Large intestine (tissue), 3 donors: Measurements from ENCODE around the gene MARK3. TPM values are rescaled to one million over a fixed set of nuclear protein-coding genes. Genes with fewer than 3 reads are reported as not detected.

Source experiments
- DNase-seq, 2 donors: peaks; one replicate each; pipeline versions ENCODE4 v3.0.0 to v3.0.0-alpha.2; 2013
- H3K27ac ChIP-seq: one replicate; pipeline ENCODE4 v1.5.1; 2013; ENCODE audit warnings: low read length
- H3K27me3 ChIP-seq: 2 replicates; pipeline ENCODE4 v1.6.1; 2013; ENCODE audit warnings: low read length; ENCODE audit not compliant: control insufficient read depth, insufficient read depth
- H3K36me3 ChIP-seq: 2 replicates; pipeline ENCODE4 v1.6.1; 2013; ENCODE audit warnings: low read length; ENCODE audit not compliant: control insufficient read depth, insufficient read depth
- H3K4me1 ChIP-seq: one replicate; pipeline ENCODE4 v1.6.1; 2013; ENCODE audit warnings: low read length; ENCODE audit not compliant: control insufficient read depth, insufficient read depth
- H3K4me3 ChIP-seq: one replicate; pipeline ENCODE4 v1.5.1; 2013; ENCODE audit warnings: low read length
- H3K9me3 ChIP-seq: one replicate; pipeline ENCODE4 v1.6.1; 2013; ENCODE audit warnings: mild to moderate bottlenecking, low read depth, low read length, moderate library complexity; ENCODE audit not compliant: control insufficient read depth
- WGBS: methylation state at CpG from one replicate; pipeline ENCODE4 v1.1.5; 2013; ENCODE audit warnings: low lambda C conversion rate; ENCODE audit not compliant: insufficient coverage; 5-methylcytosine and 5-hydroxymethylcytosine counted together
- polyA plus RNA-seq: library from polyadenylated mRNA; unstranded; fragments of 120-200 nt; gene quantifications from one replicate; pipeline ENCODE4 v1.2.1, GENCODE V29; 2013

The MARK3 gene
- polyA plus RNA-seq, 1 donor, result 66.0 TPM

DNA sequence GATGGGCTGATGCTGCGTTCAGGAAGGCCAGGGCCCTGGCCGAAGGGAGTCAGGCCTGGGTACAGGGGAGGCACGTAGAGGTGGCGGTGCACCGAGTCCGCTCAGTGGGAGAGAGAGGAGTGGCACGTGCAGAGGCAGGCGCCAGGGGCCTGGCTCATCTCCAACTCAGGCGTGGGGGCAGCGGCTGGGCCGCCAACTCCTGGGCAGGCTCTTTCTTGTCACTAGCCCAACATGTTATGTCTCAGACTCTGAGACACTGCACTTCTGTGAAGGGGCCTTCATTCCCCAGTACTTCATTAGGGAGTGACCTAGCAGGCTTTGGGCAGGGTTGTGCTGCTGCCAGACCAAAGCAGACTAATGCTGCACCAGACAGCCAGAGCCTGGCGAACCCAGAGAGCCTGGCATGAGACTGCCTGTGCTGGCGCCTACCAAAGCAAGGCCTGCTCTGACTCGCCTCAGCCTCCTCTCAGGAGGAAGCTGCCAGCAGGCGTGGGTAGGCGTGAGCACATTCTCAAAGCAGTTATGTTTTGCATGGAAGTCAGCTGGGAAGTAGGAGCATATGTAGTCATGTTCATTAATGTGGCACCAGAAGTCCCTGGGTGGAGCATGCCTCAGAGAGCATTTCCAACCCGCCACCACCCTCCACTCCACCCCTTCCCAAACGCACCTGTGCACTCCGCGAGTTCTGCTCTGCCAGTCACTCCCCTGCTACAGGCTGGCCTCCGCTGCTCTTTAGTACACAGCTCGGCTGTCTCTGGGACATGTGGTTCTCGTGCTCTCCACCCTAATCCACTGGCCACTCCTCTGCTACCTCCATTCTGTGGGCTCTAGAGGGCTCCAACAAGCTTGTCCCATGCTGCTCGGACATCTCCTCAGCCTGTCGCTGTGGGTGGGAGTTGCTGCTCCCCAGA, 127.7 kb downstream of the MARK3 start:
- peaks cover 26% of the 10 kb centered on the region for H3K36me3 ChIP-seq
- WGBS, result no CpG with 5 or more reads among the region's 25 CpGs
- peak overlapping the region; percentile 38 for H3K27ac ChIP-seq
- H3K27me3 ChIP-seq, result no peaks in the 10 kb centered on the region
- H3K4me3 ChIP-seq, result no peak overlapping the region
- no peak for DNase-seq
- H3K9me3 ChIP-seq, result no peaks in the 10 kb centered on the region
- no peaks in the 10 kb centered on the region for H3K4me1 ChIP-seq

DNA sequence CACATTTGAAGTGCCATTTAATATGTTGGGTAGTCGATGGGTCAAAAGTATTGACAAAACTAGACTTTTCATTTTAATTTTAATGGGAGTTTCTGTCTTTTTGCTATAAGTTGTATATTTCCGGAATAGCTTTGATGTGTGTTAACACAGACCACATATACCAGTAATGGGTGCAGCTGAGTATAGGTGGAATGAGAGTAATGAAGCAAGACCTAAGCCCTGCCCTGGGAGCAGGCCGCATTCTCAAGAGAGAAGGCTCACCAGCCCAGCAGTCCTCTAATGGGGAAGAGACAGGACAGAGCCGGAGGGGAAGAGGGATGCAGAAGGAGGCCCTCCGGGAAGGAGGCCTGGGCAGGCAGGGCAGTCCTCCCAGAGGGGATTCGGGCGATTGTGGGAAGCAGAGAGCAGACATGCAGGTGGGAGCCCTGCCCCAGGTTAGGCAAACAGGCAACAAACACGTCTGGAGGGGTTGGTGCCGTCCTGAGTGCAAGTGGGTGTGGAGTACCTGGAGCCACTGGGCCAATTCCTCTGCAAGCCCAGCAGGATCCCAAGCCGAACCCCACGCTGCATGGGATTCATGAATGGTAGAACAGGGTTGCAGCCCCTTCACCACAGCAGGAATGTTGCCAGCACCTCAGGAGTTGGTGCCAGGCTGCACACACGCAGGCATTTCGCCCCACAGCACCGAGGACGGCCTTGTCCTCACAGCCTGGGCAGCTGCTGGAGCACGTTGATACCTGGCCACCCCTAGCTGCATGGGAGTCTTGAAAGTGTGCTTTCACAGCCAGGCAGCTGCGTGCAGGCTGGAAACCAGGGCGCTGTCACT, 129.6 kb downstream of the MARK3 start:
- no peak overlapping the region for H3K4me3 ChIP-seq
- no peak for DNase-seq
- no peaks in the 10 kb centered on the region for H3K9me3 ChIP-seq
- WGBS, result no CpG with 5 or more reads among the region's 18 CpGs
- H3K4me1 ChIP-seq, result peaks cover 5% of the 10 kb centered on the region
- peaks cover 25% of the 10 kb centered on the region for H3K36me3 ChIP-seq
- no peak overlapping the region for H3K27ac ChIP-seq
- no peaks in the 10 kb centered on the region for H3K27me3 ChIP-seq

DNA sequence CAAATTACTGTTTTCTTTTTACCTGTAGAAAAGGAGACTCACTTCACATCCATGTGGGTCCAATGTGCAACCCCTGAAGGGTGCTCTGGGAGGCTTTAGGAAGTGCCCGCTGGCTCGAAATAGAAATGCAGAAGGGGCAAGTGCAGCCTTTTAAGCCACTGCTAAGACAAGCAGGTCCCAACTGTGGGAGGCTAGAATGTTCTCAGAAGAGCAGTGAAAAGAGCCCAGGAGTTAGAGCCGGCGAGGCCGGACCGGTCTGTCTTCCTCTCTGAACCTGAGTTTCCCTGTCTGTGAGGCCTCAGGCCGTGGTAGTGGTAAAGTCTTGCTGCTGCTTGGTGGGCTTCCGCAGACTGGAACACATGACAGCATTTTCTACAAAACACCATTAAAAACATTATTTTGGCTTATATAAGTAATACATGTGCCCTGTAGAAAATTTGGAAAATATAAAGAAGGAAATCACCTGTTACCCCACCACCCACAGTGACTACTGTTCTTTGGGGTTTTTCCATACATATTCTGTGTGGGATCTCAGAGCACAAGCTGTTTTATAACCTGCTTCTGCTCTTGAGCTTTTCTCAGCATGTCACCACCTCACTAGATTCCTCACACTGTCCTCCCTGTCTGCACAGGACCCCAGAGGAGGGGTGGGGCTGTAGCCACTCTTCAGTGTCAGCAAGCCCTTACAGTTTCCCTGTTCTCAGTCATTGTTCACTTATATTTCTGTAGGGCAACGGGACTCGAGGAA, 131.4 kb downstream of the MARK3 start:
- Histone ChIP-seq H3K4me1 (peaks cover 15% of the 10 kb centered on the region), H3K27ac (no peak overlapping the region), H3K9me3 (no peaks in the 10 kb centered on the region), H3K4me3 (no peak overlapping the region), H3K27me3 (no peaks in the 10 kb centered on the region), H3K36me3 (peaks cover 21% of the 10 kb centered on the region)
- no CpG with 5 or more reads among the region's 10 CpGs for WGBS
- DNase-seq, result no peak

DNA sequence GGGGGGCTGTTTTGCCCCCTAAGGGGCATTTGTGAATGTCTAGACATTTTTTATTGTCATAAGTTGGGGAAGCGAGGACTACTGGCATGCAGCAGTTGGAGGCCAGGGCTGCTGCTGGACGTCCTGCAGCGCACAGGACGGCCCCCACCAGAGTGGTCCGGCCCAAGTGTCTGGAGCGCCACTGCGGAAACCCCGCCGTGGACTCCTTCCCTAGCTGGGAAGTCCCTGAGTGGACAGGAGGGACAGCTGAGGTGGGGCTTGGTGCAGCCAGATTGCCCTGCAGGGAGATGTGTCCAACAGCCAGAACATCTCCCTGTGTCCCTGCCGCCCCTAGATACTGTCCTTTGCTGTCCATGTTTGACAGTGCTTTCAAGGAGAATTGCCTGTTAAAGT, 132.0 kb downstream of the MARK3 start:
- no peaks in the 10 kb centered on the region for H3K9me3 ChIP-seq
- H3K4me1 ChIP-seq, result peaks cover 15% of the 10 kb centered on the region
- no peak for DNase-seq
- no CpG with 5 or more reads among the region's 10 CpGs for WGBS
- H3K27ac ChIP-seq, result no peak overlapping the region
- H3K4me3 ChIP-seq, result no peak overlapping the region
- H3K36me3 ChIP-seq, result peaks cover 21% of the 10 kb centered on the region
- H3K27me3 ChIP-seq, result no peaks in the 10 kb centered on the region

DNA sequence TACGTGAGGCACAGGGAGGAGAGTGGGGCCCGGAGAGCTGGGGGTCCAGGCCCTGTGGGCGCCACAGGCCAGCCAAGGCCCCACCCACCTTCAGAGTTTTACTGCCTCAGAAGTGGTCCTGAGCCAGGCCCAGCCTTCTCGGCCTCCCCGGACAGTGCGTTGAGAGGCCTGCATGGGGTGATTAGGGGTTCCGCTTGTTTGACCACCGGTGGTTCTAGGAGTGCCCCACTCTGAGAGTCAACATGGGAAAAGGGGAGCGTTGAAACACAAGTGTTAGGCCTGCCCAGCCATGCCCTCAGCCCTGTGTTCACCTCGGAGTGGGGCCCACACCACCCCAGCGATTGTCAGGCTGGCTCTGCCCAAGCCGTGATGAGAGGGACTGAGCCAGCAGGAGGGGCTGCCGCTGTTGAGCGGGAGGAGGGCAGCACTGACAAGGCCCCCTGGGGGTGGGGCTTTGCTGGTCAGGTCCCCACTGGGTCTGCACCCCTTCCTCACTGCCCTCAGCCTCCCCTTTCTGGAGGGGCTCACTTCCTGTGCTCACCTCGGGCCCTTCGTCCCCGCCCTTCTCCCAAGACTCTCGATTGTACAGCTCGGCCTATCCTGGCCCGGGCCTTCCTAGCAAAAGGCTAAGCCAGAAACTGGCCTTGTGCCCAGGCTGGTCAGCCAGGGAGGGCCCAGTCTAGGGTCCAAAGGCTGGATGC, 132.7 kb downstream of the MARK3 start:
- DNase-seq, result no peak
- Histone ChIP-seq H3K4me3 (no peak overlapping the region), H3K36me3 (peaks cover 18% of the 10 kb centered on the region), H3K27me3 (no peaks in the 10 kb centered on the region), H3K27ac (no peak overlapping the region), H3K4me1 (peaks cover 15% of the 10 kb centered on the region), H3K9me3 (no peaks in the 10 kb centered on the region)
- no CpG with 5 or more reads among the region's 20 CpGs for WGBS

DNA sequence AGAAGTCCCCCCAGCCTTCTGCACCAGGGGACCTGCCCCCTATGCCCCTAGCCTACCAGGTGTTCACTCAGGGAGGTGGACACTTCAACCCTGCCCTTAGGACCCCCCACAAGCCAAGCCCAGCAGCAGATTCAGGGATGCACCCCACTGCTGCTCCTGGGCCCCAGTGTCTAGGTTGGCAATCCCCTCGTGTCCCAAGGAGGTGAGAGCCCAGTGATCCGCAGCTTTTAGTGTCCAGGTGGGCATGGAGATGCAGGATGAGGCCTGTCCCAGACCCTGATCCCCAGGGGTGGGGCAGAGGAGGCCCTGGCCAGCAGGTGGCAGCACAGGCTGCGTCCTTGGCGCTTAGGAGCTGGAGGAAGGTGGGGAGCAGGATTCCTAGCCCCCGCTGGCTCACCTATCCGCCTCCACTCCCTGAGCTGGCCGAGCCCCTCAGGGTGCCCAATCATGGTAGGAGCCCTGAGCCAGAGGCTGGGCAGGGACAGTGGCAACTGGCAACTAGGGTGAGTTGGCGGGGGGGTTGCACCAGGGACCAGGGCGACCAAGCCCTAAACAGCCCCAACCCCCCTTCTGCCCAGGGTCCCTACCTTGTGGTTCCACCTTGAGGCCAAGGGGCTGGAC, 133.3 kb downstream of the MARK3 start:
- Histone ChIP-seq H3K9me3 (no peaks in the 10 kb centered on the region), H3K27ac (no peak overlapping the region), H3K36me3 (peaks cover 18% of the 10 kb centered on the region), H3K4me3 (no peak overlapping the region), H3K27me3 (peaks cover 2% of the 10 kb centered on the region), H3K4me1 (peaks cover 15% of the 10 kb centered on the region)
- peak in 1 of 2 donors; percentile 37 for DNase-seq
- no CpG with 5 or more reads among the region's 9 CpGs for WGBS

DNA sequence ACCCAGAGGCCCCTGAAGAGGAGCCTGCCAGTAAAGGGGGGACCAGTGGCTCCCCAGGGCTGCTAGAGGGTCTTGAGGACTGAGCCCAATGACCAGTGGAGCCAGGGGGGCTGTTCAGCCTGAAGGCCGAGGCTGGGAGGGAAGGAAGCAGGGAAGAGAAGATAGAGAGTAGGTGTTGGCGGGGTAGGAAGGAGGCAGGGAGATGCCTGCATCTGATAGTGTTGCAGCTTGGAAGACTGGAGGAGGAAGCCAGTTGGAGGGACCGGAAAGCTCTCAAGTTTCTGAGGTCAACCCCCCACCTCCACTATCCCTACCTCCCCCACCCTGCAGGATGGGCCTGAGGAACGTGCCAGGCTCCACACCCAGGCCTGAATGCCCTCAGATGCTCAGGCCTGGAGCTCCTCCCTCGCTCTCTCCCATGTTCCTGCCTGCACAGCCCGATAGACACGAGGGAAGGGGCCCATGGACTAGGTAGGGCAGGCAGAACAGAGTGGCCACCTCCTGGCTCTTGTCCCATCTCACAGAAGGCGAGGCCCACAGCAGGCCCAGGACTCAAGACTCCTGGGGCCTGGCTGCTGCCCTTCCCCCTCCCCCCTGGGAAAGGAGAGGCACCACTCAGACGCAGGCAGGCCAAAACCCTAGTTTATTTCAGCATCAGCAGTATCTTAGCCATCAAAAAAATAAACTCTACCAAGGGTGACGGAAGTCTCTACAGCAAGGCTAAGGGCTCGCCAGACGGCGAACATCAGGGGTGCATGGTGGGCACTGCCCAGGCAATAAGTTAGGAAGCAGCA, 134.0 kb downstream of the MARK3 start:
- Histone ChIP-seq H3K27ac (no peak overlapping the region), H3K9me3 (no peaks in the 10 kb centered on the region), H3K4me1 (peaks cover 22% of the 10 kb centered on the region), H3K27me3 (peaks cover 2% of the 10 kb centered on the region), H3K36me3 (peaks cover 18% of the 10 kb centered on the region), H3K4me3 (no peak overlapping the region)
- no peak for DNase-seq
- no CpG with 5 or more reads among the region's 13 CpGs for WGBS

DNA sequence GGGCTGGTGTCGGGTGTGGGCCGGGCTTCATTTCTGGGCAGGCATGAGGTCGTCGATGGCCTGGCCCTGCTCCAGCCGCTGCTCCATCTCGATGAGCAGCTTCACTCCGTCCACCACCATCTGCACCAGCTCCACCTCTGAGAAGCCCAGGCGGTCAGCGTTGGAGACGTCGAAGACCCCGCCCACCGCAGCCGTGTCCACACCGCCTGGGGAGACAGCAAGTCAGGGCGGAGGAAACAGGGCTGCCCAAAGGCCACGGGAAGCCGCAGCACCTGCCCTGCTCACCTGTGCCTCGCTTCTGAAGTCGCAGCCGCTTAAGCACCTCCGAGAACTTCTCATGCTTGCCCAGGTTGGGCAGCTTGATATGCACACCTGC, 134.6 kb downstream of the MARK3 start:
- Histone ChIP-seq H3K4me1 (peaks cover 28% of the 10 kb centered on the region), H3K9me3 (no peaks in the 10 kb centered on the region), H3K27me3 (peaks cover 2% of the 10 kb centered on the region), H3K27ac (no peak overlapping the region), H3K4me3 (peak overlapping the region; percentile 66), H3K36me3 (peaks cover 18% of the 10 kb centered on the region)
- DNase-seq, result no peak
- no CpG with 5 or more reads among the region's 22 CpGs for WGBS

DNA sequence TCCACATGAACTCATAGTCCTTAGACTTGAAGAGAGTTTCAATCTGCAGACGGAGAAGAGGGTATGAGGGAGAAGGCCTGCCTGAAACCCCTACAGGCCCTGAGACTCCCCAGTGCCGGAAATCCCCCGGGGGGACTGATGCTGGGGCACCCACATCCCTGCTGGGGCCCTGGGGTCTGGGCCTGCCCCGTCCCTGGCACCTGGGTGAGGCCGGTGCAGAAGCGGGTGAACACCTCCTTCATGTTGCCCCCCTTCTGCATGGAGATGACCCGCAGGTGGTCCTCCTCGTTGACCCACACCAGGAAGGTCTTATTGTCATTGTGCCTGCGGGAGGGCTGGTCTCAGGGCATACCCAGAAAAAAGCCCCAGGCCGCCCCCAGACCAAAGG, 135.0 kb downstream of the MARK3 start:
- H3K36me3 ChIP-seq, result peaks cover 18% of the 10 kb centered on the region
- peak overlapping the region; percentile 49 for H3K27ac ChIP-seq
- H3K4me3 ChIP-seq, result peak overlapping the region; percentile 66
- no peak for DNase-seq
- H3K27me3 ChIP-seq, result peaks cover 2% of the 10 kb centered on the region
- no CpG with 5 or more reads among the region's 10 CpGs for WGBS
- peaks cover 31% of the 10 kb centered on the region for H3K4me1 ChIP-seq
- H3K9me3 ChIP-seq, result no peaks in the 10 kb centered on the region
